ENCODE results near the gene WDR59.

- TF ChIP-seq CTCF (IDR thresholded peaks at IDR 0.05; ENCODE audit: low read length) (no peak), EZH2 (optimal IDR thresholded peaks at IDR 0.05; ENCODE audit: low read depth, low read length) (no peak)
Observed at GRCh38 chr16:74846714-74847113, 138.2 kb downstream of the WDR59 start.
